GM21367 (cell line): Measurements from ENCODE around the gene TRIM13.
"Not testable (repeated sequence)": the region's sequence is repeated elsewhere in the genome, so short reads cannot be mapped to it uniquely, and the experiment has no call there.

Experiments
- ATAC-seq: cut with Tn5 transposase; IDR thresholded peaks from one replicate; pipeline ENCODE4 v1.9.1; 2021; ENCODE audit not compliant: unreplicated experiment

TRIM13 gene, protein sequence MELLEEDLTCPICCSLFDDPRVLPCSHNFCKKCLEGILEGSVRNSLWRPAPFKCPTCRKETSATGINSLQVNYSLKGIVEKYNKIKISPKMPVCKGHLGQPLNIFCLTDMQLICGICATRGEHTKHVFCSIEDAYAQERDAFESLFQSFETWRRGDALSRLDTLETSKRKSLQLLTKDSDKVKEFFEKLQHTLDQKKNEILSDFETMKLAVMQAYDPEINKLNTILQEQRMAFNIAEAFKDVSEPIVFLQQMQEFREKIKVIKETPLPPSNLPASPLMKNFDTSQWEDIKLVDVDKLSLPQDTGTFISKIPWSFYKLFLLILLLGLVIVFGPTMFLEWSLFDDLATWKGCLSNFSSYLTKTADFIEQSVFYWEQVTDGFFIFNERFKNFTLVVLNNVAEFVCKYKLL

DNA sequence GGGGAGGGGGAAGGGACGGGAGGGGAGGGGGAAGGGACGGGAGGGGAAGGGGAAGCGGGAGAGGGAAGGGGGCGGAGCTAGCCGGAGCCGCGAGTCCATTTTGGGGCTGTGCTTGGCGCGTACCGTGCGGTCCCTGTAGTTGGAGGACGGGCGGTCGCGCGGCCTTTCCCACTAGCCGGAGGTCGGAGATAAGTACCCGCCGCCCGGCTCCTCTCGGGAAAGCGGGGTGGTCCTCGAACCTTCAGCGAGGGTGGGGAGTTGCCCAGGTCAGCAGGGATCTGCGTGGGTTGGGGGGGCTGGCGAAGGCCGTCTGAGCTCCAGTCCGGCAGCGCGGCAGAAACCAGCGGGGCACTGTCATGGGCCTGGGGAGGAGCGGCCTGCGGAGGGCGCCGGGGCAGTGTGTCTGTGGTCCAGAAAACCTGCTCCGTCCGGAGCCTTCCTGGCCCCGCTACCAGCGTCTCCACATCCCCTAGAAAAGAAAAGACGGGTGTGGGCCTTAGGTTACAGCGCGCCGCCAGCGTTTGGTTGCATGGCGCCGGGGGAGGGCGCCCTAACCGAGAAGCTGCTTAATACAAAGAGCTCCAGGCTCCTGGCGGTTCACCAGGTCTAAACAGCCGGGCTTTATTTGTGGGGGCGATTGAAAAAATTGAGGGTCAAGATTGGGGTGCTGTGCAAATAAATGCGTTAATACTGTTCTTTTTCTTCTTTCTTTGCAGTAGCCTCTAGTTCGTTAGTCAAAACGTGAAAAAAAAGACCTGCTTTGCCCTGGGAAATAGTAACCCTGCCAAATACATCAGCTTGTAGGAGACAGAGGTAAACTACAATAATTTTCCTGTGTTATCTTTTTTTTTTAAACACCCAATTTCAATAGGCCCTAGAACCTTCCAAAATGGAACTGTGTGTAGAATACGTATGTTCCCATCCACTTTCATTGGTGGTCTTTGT lies at the start of gene TRIM13:
Gene TRIM13 (plus strand): TSS at position 92 of the 945 bp plus-strand sequence. CDS start 14,899 bp downstream, outside the sequence.
- ATAC-seq = peak; percentile 69

DNA sequence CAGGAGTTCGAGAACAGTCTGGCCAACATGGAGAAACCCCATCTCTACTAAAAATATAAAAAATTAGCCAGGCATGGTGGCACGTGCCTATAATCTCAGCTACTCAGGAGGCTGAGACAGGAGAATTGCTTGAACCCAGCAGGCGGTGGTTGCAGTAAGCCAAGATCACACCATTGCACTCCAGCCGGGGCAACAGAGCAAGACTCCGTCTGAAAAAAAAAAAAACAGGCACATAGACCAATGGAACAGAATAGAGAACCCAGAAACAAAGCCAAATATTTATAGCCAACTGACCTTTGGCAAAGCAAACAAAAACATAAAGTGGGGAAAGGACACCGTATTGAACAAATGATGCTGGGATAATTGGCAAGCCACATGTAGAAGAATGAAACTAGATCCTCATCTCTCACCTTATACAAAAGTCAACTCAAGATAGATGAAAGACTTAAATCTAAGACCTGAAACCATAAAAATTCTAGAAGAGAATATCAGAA lies 48.0 kb upstream of the TRIM13 start:
- ATAC-seq = not testable (repeated sequence)

DNA sequence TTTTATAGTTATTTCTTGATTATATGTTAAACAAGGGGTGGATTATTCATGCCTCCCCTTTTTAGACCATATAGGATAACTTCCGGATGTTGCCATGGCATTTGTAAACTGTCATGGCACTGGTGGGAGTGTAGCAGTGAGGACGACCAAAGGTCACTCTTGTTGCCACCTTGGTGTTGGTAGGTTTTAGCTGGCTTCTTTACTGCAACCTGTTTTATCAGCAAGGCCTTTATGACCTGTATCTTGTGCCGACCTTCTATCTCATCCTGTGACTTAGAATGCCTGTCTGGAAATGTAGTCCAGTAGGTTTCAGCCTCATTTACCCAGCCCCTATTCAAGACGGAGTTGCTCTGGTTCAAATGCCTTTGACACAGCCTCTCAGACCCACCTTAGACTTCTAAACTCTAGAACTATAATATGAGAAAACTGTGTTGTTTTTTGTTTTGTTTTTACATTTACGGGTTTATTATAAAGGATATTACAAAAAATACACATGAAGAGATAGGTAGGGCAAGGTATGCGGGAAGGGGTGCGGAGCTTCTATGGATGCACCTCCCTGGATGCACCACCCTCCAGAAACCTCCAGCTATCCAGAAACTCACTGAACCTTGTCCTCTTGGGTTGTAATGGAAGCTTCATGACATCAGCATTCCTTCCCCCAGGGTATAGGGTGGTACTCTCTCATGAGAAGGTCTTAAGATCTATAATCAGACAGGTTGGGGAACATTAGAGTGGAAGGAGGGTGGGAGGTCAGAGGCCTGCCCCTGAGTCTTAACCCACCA lies 44.9 kb upstream of the TRIM13 start:
- ATAC-seq = no peak

DNA sequence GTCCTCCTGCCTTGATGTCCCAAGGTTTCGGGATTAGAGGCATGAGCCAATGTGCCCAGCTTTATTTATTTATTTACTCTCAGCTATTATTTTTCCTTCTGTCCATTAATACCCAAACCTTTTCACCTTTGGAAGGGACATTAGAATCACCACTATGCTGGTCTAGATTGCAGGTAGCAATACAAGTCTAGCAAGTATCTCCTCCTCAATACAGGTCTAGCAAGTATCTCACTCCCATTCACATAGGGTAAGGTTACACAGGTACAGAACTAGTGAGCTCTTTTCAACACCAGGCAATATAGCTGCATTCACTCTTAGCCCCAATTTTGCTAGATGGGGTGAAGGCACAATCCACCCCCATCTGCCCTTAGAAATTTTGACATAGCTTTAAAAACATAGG lies 43.3 kb upstream of the TRIM13 start:
- no peak for ATAC-seq

DNA sequence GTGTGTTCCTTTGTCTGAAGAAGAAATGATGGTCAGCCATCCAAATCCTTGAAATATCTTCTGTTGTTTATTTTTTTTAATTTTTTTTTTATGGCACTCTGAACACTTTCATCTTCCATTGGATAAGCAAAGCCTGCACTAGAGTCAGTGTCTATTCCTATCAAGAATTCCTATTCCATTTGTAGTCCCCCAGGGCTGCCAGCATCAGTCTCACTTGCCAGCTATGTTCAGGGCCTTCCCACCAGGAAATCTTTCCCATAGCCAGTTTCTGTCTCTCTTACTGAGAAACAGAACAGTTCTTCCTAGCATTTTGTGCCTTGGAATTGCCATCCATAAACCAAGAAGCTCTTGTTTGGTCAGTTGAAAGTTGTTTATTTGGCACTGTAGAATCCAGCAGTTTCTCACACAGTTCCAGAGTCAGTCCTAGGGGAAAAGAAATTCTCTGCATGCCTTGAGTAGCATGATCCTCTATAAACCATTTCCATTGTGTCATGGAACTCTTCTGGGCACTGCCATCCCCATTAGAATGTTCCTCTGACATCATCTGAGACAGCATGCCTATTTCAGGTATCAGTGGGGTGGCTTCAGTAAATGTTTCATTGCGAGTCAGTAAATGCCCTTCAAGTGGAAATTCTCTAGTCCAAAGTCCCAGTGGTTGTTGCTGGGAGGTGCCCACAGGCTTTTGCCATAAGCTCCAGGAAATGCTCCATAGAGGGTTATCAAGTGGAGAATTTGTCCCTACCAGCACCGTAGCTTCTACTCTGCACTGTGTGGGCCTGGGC lies 42.0 kb upstream of the TRIM13 start:
- ATAC-seq = no peak

DNA sequence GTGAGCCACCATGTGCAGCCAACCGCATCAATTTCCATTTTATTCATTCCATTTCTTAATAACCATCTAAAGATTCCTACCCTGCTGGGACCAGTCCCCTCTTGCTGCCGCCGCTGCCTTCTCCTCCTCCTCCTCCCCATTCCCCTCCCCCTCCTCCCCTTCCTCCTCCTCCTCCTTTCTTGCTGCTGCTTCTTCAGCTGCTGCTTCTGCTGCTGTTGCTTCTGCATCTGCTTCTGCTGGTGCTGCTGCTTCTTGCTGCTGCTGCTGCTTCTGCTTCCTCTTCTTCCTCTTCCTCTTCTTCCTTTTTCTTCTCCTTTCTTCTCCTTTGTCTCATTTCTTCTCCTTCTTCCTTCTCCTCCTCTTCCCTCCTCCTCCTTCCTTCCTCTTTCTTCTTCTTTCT lies 40.7 kb upstream of the TRIM13 start:
- no peak for ATAC-seq

DNA sequence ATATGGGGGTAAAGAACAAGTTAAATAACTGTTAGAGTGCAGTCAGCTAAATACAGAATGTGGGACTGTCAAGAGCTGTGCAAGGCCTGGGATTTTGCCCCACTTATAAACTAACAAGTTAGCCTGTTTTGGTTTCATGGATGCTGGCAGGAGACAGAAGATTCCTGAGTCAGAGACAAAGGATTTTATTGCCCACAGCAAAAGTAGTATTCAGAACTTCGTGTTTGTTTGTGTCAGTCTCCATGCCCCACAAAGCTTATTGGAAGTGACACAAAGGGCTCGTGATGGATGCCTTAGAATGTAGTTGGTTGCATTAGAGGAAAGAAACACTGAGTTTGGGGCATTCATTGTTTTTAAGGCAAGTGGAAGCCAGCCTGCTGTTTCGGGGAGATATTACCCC lies 38.5 kb upstream of the TRIM13 start:
- no peak for ATAC-seq

DNA sequence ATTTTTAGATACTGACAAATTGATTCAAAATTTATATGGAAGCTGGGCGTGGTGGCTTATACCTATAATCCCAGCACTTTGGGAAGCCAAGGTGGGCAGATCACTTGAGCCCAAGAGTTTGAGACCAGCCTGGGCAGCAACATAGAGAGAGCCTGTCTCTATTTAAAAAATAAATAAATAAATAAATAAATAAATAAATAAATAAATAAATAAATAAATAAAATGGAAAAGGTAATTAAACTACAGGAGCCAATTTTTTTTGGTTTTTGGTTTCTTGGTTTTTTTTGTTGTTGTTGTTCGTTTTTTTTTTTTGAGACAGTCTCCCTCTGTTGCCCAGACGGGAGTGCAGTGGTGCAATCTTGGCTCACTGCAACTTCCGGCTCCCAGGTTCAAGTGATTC lies 29.4 kb upstream of the TRIM13 start:
- ATAC-seq = no peak

DNA sequence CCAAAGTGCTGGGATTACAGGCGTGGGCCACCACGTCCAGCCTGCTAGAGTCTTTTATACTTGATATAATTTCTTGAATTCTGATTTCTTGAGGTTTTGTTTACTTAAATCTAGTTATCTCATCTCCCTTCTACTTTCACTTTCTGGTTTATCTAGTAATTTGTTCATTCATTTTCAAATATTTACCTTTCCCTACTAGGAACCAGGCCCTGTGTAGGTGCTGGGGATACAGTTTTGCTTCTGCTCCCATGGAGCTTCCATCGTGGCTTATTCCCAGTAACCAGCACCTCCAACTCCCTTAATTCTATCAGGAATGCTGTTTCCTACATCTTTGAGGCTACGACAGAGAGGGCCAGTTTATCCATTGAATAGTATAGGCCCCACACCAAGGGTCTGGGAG lies 24.1 kb upstream of the TRIM13 start:
- ATAC-seq = no peak

DNA sequence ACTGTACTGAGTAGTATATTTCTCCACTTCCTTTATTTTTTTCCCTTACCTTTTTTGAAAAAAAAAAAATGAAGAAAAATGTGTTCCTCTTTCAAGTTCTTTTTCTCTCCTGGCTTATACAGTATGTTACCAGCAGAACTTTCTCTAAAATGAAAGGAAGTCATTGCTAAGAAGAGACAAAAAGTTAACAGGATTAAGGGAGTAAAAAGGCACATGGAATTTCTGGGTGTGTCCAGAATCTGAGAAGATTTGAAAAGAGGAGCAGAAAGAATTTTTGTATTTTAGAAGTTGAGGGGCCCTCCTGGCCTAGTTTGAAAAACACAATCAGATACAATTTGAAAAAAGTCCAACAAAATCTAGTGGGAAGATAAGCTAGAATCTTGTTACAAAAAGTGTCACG lies 21.0 kb upstream of the TRIM13 start:
- no peak for ATAC-seq

DNA sequence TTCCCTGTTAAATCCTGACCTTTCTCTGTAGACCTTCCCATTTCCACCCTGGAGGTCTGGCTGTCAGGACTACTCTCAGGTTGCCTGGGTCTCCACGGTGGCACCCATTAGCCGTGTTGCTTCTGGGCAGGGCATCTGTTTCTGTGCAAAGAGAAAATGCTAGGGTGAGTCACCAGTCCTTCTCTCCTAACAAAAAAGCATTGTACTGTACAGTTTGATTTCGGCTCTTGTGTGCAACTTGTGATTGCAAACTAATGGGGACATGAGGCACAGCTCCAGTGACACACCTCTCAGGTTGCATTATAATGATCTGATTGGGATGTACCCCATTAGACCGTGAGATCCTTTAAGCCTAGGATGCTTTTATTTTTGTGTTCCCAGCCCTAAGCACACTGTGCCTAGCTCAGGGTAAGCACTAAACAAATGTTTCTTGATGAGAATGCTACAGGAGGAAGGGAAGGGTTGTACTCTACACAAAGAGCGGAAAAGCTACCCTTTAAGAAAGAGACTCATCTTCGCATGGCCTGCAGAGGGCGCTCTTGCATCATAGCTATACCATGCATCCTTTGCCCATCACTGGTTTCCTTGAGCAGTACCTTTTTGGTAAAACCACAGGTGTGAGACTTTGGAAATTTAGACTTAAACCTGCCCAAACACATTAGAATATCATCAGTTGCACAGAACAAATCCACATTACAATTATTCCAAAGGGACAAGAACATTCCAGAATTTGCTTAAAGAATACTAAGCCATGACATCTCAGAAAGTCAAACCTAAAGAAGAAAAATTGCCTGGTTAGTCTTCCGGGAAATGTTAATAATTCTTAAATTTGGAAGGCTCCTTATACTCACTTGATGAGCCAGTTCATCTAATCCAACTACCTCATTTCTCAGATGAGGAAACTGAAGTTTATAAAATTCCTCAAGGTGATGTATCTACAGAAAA lies 20.3 kb upstream of the TRIM13 start:
- ATAC-seq = no peak

DNA sequence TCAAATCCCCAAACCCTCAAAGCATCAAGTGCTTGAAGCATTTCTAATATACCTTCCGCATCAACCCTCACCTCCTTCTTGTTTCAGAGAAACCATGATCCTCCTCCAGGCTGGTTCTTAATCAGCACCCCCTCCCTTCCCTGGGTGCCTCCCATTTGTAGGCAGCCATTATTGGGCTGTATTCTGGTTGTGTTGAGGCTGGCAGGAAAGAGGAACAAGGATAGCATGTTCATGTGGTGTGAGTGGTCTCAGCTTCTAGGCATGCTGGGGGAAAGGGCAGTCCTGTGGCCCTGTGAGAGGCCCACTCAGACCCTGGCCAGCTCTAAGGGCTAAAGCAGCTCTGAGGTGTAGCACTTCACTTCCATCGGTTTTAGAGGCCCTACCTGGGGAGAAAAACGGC lies 18.9 kb upstream of the TRIM13 start:
- ATAC-seq = no peak

DNA sequence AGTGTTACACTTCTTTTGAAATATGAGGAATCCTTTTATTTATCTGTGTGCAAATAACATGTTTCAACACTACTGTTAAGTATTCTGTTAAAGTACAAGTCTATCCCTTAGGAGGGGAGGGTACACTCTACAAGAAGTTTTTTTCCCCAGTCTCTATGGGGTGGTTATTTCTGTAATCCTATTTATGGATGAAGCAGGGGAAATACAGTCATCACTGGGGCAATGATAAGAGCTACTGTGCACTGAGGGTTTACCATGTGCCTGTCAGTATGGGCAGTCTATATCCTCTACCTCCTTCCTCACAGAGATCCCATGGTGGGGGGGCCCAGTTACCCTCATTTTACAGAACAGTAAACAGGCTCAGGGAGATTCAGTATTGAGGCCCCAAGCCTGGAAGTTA lies 16.6 kb upstream of the TRIM13 start:
- ATAC-seq = no peak

DNA sequence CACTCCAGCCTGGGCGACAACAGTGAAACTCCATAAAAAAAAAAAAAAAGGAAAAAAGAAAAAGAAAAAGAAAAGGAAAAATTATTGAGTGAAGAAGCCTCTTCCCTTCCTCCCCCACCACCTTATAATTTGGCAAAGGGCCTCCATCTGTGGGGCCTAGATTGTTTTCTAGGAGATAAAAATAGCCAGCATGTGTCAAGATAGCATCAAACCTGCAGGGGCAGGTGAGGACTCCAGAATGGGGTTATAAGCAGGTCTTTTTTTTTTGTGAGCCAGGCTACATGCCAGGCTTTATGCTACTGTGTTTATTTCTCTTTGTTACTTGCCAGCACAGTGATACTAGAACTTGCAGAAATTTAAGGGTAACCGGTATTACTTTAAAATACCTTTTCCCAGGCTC lies 11.7 kb upstream of the TRIM13 start:
- ATAC-seq = no peak

DNA sequence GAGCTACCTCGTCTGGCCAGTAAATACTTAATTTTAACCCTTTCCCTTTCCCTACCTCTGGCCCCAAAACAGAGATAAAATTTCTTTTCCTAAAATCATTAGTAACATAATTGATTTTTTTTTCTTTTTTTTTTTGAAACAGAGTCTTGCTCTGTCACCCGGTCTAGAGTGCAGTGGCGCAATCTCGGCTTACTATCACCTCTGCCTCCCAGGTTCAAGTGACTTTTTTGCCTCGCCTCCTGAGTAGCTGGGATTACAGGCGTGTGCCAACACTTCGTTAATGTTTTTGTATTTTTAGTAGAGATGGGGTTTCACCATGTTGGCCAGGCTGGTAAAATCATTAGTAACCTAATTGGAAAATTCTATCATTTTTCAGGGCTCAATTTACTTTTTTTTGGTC lies 10.4 kb upstream of the TRIM13 start:
- no peak for ATAC-seq

DNA sequence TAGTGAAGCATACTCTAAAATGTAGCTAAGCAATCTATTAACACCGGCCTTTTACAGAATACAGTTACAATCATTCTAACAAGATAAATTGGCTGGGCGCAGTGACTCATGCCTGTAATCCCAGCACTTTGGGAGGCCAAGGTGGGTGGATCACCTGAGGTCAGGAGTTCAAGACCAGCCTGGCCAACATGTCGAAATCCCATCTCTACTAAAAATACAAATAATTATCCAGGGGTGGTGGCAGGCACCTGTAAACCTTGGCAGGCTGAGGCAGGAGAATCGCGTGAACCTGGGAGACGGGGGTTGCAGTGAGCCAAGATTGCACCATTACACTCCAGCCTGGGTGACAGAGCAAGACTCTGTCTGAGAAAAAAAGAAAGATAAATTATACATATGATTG lies 6.2 kb upstream of the TRIM13 start:
- ATAC-seq = not testable (repeated sequence)

DNA sequence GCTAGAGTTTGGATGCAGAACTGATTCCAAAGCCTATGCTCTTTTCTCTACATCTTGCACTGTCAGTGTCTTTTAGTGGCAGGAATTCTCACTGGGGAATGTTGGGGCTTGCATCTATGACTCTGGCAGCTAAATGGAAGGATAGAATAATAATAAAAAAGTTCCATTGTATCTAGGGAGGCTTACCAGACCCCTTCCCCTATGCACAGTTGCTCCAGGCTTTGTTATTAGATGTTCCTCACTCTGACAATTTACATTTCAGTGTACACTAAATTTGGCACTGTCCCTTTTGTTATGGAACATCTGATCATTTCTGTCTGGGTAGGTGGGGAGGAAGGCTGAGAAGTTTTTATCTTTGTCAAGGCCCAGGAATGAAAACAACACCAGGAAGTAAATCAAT lies 3.7 kb upstream of the TRIM13 start:
- ATAC-seq = no peak

DNA sequence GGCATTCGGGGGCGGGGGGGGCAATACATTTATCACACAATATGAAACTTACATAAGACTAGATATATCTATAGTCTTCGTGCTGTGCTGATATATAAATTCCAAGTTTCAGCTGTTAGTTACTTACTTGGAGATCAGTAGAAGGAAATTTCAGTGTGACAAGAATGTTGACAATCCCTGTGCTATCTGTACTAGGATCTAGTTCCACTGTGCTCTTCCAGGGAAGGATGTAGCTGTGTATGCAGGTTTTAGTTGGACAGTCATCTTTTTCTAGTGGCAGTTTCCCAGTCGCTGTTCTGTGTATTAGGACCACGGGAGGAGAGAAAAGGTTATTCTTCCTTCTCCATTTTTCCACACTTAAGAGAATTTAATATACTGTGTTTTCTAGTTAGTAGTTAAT lies 3.2 kb upstream of the TRIM13 start:
- no peak for ATAC-seq

DNA sequence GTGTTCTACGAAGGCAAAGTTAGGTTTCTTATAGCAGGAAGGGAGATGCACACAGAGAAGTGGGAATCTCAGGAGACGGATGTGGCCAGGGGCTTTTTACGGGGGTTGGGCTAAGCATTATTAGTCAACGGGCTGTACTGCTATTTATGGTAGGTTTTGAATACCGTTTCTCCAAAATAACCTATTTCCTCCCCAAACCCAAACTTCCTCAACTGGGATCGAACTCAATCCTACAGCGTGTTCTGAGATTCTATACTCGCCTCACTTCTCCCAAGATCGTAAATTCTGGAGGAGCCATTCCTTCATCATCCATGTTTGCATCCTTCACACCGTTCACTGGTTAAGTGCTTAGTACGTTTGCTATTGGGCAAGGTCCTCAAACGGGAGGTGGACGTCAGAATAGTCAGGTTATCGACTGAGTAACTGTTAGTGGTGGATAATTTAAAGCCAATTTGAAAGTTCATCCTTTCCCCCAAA lies 1.2 kb upstream of the TRIM13 start:
- ATAC-seq = no peak
